ENCODE data around the gene AKNAD1.

AKNAD1 gene

DNA sequence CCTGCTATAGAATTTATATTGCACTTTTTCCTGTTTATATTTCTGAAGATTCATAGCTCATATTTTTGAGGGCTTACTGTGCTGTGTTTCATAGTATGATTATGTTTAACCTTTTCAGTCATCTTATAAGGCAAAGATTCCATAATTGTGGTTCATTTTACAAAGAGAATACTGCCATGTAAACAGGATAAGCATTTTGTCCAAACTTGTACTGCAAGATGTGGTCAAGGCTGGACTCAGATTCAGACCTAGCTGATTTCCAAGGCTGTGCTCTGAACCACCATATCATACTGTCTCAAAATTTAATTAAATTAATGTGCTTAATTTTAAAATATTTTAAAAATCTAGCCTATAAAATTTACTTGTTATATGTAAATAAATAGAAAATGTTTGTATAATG is 79.1 kb downstream of the AKNAD1 start:
- H3K4me3 ChIP-seq (replicated peaks; ENCODE audit: low read depth, low read length), result no peak overlapping the region
- TF ChIP-seq, protein P1, sequence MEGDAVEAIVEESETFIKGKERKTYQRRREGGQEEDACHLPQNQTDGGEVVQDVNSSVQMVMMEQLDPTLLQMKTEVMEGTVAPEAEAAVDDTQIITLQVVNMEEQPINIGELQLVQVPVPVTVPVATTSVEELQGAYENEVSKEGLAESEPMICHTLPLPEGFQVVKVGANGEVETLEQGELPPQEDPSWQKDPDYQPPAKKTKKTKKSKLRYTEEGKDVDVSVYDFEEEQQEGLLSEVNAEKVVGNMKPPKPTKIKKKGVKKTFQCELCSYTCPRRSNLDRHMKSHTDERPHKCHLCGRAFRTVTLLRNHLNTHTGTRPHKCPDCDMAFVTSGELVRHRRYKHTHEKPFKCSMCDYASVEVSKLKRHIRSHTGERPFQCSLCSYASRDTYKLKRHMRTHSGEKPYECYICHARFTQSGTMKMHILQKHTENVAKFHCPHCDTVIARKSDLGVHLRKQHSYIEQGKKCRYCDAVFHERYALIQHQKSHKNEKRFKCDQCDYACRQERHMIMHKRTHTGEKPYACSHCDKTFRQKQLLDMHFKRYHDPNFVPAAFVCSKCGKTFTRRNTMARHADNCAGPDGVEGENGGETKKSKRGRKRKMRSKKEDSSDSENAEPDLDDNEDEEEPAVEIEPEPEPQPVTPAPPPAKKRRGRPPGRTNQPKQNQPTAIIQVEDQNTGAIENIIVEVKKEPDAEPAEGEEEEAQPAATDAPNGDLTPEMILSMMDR (IDR thresholded peaks at IDR 0.05; ENCODE audit: low read depth, low read length, missing control alignments), result no peak
- DNase-seq (ENCODE audit: extremely low read depth, low read depth), result no peak

DNA sequence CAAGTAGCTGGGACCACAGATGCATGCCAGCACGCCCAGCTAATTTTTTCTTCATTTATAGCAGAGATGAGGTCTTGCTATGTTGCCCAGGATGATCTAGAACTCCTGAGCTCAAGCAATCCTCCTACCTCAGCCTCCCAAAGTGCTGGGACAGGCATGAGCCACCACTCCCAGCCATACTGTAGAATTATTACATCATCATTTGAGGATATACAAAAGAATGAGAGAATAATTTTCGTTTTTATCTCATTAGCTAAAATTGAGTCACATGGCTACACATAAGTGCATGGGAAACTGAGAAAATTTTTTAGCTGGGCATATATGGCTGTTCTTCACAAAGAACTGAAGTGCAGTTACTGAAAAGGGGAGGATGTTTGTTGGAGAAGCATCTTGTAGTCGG is 89.2 kb downstream of the AKNAD1 start:
- no peak overlapping the region for H3K4me3 ChIP-seq (replicated peaks; ENCODE audit: low read depth, low read length)
- DNase-seq (ENCODE audit: extremely low read depth, low read depth), result no peak
- TF ChIP-seq, protein P1 (IDR thresholded peaks at IDR 0.05; ENCODE audit: low read depth, low read length, missing control alignments), result no peak

DNA sequence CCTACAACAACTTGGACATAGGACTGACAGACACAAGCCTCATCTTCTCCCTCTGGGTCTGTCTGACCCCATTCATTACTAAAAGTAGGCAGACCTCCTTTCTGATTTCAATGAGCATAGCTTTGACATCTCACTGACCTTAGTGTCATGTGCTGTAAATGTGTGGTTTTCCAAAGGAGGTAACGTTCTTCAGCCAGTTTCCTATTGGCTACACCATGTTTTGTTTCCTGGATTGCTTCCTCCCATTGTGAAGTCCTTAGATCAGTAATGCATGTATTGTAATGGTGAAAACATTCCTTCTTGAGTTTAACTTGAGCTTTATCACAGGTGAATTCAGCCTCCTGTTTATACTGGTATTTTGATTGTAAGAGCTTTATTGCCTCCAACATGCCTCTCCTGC is 89.8 kb downstream of the AKNAD1 start:
- DNase-seq (ENCODE audit: extremely low read depth, low read depth), result no peak
- H3K4me3 ChIP-seq (replicated peaks; ENCODE audit: low read depth, low read length), result no peak overlapping the region
- TF ChIP-seq, protein P1 (IDR thresholded peaks at IDR 0.05; ENCODE audit: low read depth, low read length, missing control alignments), result no peak

Measured in HFF-Myc (cell line).